HUES48 (cell line): Measurements from ENCODE around the gene TCL1B.
"Not testable (repeated sequence)": the region's sequence is repeated elsewhere in the genome, so short reads cannot be mapped to it uniquely, and the experiment has no call there.

ENCODE experiments used
- H3K27ac ChIP-seq: one replicate; pipeline ENCODE4 v1.7.0; 2013; ENCODE audit warnings: low read depth, low read length, inconsistent platforms
- H3K27me3 ChIP-seq: 2 replicates; pipeline ENCODE4 v1.6.1; 2013; ENCODE audit warnings: mild to moderate bottlenecking, low read length; ENCODE audit not compliant: control insufficient read depth, insufficient read depth
- H3K36me3 ChIP-seq: 2 replicates; pipeline ENCODE4 v1.6.1; 2013; ENCODE audit warnings: low read length; ENCODE audit not compliant: control insufficient read depth, insufficient read depth
- H3K4me1 ChIP-seq: 2 replicates; pipeline ENCODE4 v1.6.1; 2013; ENCODE audit warnings: mild to moderate bottlenecking, low read length; ENCODE audit not compliant: control insufficient read depth, insufficient read depth
- H3K4me3 ChIP-seq: 2 replicates; pipeline ENCODE4 v1.5.1; 2013; ENCODE audit warnings: mild to moderate bottlenecking, low read depth, low read length
- H3K9ac ChIP-seq: 2 replicates; pipeline ENCODE4 v1.6.1; 2013; ENCODE audit warnings: mild to moderate bottlenecking, low read depth, low read length, moderate library complexity
- H3K9me3 ChIP-seq: 2 replicates; pipeline ENCODE4 v1.6.1; 2013; ENCODE audit warnings: low read length; ENCODE audit not compliant: control insufficient read depth, insufficient read depth

The TCL1B gene

GRCh38 chr14:95725685-95726336 is 39.6 kb downstream of the TCL1B start:
- Histone ChIP-seq H3K9ac (no peak overlapping the region), H3K27ac (no peak overlapping the region), H3K4me1 (no peaks in the 10 kb centered on the region; the same call in 1 of the 2 replicates), H3K27me3 (no peaks in the 10 kb centered on the region), H3K4me3 (no peak overlapping the region), H3K36me3 (no peaks in the 10 kb centered on the region), H3K9me3 (no peaks in the 10 kb centered on the region)

DNA sequence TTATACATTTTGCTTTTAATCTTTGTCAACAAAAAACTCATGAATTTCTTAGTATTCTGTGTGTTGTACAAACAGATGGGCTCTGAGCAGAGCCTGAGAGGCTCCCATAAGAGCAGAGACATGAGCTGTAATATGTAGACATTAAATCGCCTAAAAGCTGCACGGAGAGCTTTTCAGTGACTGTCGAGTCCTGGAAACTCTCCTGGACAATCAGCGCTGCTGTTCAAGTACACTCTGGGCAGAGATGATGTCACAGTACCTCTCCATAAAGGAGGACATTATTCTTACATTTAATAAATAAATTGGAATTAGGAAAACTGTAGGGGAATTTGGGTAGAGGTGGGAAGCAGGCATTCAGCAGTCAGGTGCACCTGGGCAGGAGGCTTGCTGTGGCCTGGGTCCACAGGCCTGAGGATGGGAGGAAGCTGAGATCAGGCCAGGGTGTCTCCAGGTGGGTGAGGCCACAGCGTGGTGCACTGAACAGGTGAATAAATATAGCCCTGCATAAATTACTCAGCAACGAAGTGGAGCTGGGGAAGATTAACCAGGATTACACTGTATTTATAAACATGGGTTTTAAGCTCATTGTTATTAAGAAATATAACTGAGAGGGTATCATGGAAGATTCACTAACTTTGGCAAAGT is 41.0 kb downstream of the TCL1B start:
- Histone ChIP-seq H3K4me1 (peaks cover 9% of the 10 kb centered on the region), H3K27ac (no peak overlapping the region)

DNA sequence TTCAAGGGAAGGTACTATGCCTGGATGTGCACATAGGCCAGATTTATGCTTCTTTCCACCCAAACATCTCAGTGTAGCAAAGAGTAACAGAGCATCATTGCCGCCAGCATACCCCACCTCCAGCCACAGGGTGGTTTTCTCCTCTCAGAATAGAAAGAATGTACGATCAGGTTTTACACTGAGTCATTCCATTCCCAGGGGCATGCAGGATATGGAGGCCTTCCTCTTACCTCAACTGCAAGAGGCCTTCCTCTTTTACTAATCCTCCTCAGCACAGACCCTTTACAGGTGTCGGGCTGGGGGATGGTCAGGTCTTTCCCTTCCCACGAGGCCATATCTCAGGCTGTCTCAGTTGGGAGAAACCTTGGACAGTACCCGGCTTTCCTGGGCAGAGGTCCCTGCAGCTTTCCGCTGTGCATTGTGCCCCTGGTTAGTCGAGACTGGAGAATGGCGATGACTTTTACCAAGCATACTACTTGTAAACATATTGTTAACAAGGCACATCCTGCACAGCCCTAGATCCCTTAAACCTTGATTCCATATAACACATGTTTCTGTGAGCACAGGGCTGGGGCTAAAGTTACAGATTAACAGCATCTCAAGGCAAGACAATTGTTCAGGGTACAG is 43.3 kb downstream of the TCL1B start:
- H3K4me1 ChIP-seq, H3K27me3 ChIP-seq, H3K36me3 ChIP-seq, H3K9ac ChIP-seq, H3K27ac ChIP-seq, H3K9me3 ChIP-seq, H3K4me3 ChIP-seq: not testable (repeated sequence)

More for the DNA sequence above, 41.0 kb downstream of the TCL1B start:
- Histone ChIP-seq H3K4me3 (no peak overlapping the region), H3K9ac (no peak overlapping the region), H3K27me3 (no peaks in the 10 kb centered on the region), H3K9me3 (no peaks in the 10 kb centered on the region), H3K36me3 (no peaks in the 10 kb centered on the region)

- H3K4me3 ChIP-seq: no peak overlapping the region
- H3K27me3 ChIP-seq: no peaks in the 10 kb centered on the region
- no peak overlapping the region for H3K9ac ChIP-seq
- H3K27ac ChIP-seq: no peak overlapping the region
- no peaks in the 10 kb centered on the region for H3K9me3 ChIP-seq
- H3K4me1 ChIP-seq: peaks cover 9% of the 10 kb centered on the region
- no peaks in the 10 kb centered on the region for H3K36me3 ChIP-seq
Observed at GRCh38 chr14:95730126-95730525, 43.9 kb downstream of the TCL1B start.

DNA sequence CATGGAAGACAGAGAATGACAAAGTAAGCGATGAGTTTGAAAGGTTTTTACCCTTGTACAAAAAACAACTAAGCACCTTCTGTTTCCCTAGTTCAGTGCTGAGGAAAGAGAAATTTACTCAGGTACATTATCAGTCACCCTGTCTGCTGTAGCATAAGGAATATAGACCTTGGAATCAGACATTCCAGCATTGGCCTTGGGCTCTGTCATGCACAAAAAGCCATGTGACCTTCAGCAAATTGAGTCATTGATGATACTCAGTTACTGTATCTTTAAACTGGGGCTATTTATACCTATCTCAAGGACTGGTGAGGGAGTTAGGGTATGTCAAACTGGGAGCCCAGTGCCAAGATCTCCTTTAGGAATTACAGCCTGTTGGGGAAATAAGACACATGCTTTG is 47.0 kb downstream of the TCL1B start:
- Histone ChIP-seq H3K27me3 (no peaks in the 10 kb centered on the region), H3K4me3 (no peak overlapping the region), H3K27ac (no peak overlapping the region), H3K9ac (no peak overlapping the region), H3K36me3 (no peaks in the 10 kb centered on the region), H3K4me1 (peaks cover 9% of the 10 kb centered on the region), H3K9me3 (no peaks in the 10 kb centered on the region)

GRCh38 chr14:95739356-95739755 is 53.1 kb downstream of the TCL1B start:
- no peak overlapping the region for H3K9ac ChIP-seq
- H3K27ac ChIP-seq: no peak overlapping the region
- no peaks in the 10 kb centered on the region for H3K4me1 ChIP-seq
- H3K27me3 ChIP-seq: no peaks in the 10 kb centered on the region
- no peak overlapping the region for H3K4me3 ChIP-seq
- H3K9me3 ChIP-seq: no peaks in the 10 kb centered on the region
- no peaks in the 10 kb centered on the region for H3K36me3 ChIP-seq

GRCh38 chr14:95741038-95741490 is 54.8 kb downstream of the TCL1B start:
- H3K27ac ChIP-seq: no peak overlapping the region
- H3K36me3 ChIP-seq: no peaks in the 10 kb centered on the region
- H3K9ac ChIP-seq: no peak overlapping the region
- H3K4me1 ChIP-seq: no peaks in the 10 kb centered on the region
- no peaks in the 10 kb centered on the region for H3K27me3 ChIP-seq
- H3K9me3 ChIP-seq: no peaks in the 10 kb centered on the region
- H3K4me3 ChIP-seq: no peak overlapping the region

DNA sequence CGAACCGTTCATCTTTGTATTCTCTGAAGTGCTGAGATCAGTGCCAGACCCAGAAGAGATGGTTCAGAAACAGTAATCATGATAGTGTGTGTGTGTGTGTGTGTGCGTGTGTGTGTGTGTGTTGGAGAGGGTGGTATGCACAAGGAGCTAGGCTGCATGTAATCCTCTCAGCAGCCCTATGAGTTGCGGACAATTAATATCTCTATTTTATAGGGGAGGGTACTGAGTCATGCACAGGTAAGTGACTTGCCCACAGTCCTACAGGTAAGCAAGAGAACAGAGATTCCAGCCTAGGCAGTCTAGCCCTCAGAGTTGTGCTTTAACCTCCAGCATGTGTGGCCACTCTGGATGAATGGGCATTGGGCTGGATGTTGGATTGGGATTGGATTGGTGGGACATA is 55.6 kb downstream of the TCL1B start:
- Histone ChIP-seq H3K27me3 (no peaks in the 10 kb centered on the region), H3K9me3 (no peaks in the 10 kb centered on the region), H3K9ac (no peak overlapping the region), H3K27ac (no peak overlapping the region), H3K36me3 (no peaks in the 10 kb centered on the region), H3K4me3 (no peak overlapping the region), H3K4me1 (no peaks in the 10 kb centered on the region)
